Measurements from ENCODE around the gene EVA1C. TPM values are rescaled to one million over a fixed set of nuclear protein-coding genes. Genes with fewer than 3 reads are reported as not detected.
A peak's percentile ranks its signal among the peaks of the same experiment; 100 is the strongest.

Gene EVA1C
- total RNA-seq, 1 experiment from 2014 or later: 16.1 TPM

- BruUV-seq (replicated peaks): no TSS peak
- DNase-seq: no peak
Observed at GRCh38 chr21:32492376-32492775, 79.9 kb downstream of the EVA1C start.

GRCh38 chr21:32494934-32495709 is 82.6 kb downstream of the EVA1C start:
- H3K4me2 ChIP-seq (ENCODE audit: low read length): peak overlapping the region; percentile 62
- no peaks in the 10 kb centered on the region for H3K9me2 ChIP-seq (replicated peaks; ENCODE audit: low read length)
- ATAC-seq: peak; percentile 96
- H3K9ac ChIP-seq (ENCODE audit: low read length): peak overlapping the region; percentile 66
- BruUV-seq (replicated peaks): no TSS peak
- peak overlapping the region; percentile 94 for H3K27ac ChIP-seq (ENCODE audit: low read length)
- no peaks in the 10 kb centered on the region for H3F3A ChIP-seq (ENCODE audit: low read length, unreplicated experiment)
- peak; percentile 89 for DNase-seq
- peak overlapping the region; percentile 10; the same call in 1 of the 2 replicates for H3K4me3 ChIP-seq (ENCODE audit: low read length)
- ChIA-PET CTCF (interaction anchor here (0.5 to 0.9 kb wide), 2 partner anchors 20 to 81 kb away, joined by 3 to 6 read pairs; no protein-coding TSS in a partner anchor), POLR2A (ENCODE audit: unreplicated experiment) (interaction anchor here (0.8 to 0.9 kb wide), 2 partner anchors 20 to 104 kb away, joined by 5 to 16 read pairs; no protein-coding TSS in a partner anchor)
- H3K9me3 ChIP-seq (ENCODE audit: low read length): no peaks in the 10 kb centered on the region
- peaks cover 34% of the 10 kb centered on the region for H3K4me1 ChIP-seq (ENCODE audit: insufficient read depth, low read length)
- no peaks in the 10 kb centered on the region for H3K27me3 ChIP-seq (ENCODE audit: low read length)
- H3K79me2 ChIP-seq (ENCODE audit: low read length): no peaks in the 10 kb centered on the region
- H4K20me1 ChIP-seq (ENCODE audit: low read length): no peaks in the 10 kb centered on the region
- intact Hi-C loops (cut with micrococcal nuclease): loop anchor here (2.0 to 5.0 kb wide), 3 partner anchors 20 to 102 kb away; no protein-coding TSS in a partner anchor
- H3K36me3 ChIP-seq (ENCODE audit: low read depth, low read length): no peaks in the 10 kb centered on the region
- H2AFZ ChIP-seq (ENCODE audit: low read length): peak overlapping the region; percentile 16; the same call in 1 of the 2 replicates
- TF ChIP-seq EZH2phosphoT487 (IDR thresholded peaks at IDR 0.05; ENCODE audit: borderline replicate concordance, low read length): no peak
- TF ChIP-seq EZH2 (IDR thresholded peaks at IDR 0.05; ENCODE audit: low read length, unreplicated experiment): no peak
- TF ChIP-seq, protein P1, sequence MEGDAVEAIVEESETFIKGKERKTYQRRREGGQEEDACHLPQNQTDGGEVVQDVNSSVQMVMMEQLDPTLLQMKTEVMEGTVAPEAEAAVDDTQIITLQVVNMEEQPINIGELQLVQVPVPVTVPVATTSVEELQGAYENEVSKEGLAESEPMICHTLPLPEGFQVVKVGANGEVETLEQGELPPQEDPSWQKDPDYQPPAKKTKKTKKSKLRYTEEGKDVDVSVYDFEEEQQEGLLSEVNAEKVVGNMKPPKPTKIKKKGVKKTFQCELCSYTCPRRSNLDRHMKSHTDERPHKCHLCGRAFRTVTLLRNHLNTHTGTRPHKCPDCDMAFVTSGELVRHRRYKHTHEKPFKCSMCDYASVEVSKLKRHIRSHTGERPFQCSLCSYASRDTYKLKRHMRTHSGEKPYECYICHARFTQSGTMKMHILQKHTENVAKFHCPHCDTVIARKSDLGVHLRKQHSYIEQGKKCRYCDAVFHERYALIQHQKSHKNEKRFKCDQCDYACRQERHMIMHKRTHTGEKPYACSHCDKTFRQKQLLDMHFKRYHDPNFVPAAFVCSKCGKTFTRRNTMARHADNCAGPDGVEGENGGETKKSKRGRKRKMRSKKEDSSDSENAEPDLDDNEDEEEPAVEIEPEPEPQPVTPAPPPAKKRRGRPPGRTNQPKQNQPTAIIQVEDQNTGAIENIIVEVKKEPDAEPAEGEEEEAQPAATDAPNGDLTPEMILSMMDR (conservative IDR thresholded peaks at IDR 0.05; ENCODE audit: low read depth, low read length): no peak

More at GRCh38 chr21:32492376-32492775, 79.9 kb downstream of the EVA1C start:
- no peaks in the 10 kb centered on the region for H3K9me3 ChIP-seq (ENCODE audit: low read length)
- POLR2A ChIA-PET (ENCODE audit: unreplicated experiment): no interaction called here
- no peak overlapping the region for H3K9ac ChIP-seq (ENCODE audit: low read length)
- no peaks in the 10 kb centered on the region for H3K36me3 ChIP-seq (ENCODE audit: low read depth, low read length)
- no peak overlapping the region for H3K27ac ChIP-seq (ENCODE audit: low read length)
- peaks cover 26% of the 10 kb centered on the region for H3K4me1 ChIP-seq (ENCODE audit: insufficient read depth, low read length)
- CTCF ChIA-PET: interaction anchor here (0.7 kb wide), 1 partner anchor 108 kb away, joined by 4 read pairs; no protein-coding TSS in a partner anchor
- TF ChIP-seq EZH2 (IDR thresholded peaks at IDR 0.05; ENCODE audit: low read length, unreplicated experiment) (no peak), EZH2phosphoT487 (IDR thresholded peaks at IDR 0.05; ENCODE audit: borderline replicate concordance, low read length) (no peak)
- TF ChIP-seq, protein P1 (conservative IDR thresholded peaks at IDR 0.05; ENCODE audit: low read depth, low read length): no peak
- no peaks in the 10 kb centered on the region for H3F3A ChIP-seq (ENCODE audit: low read length, unreplicated experiment)
- ATAC-seq: no peak
- no peaks in the 10 kb centered on the region for H3K79me2 ChIP-seq (ENCODE audit: low read length)
- H3K27me3 ChIP-seq (ENCODE audit: low read length): no peaks in the 10 kb centered on the region
- no peaks in the 10 kb centered on the region for H3K9me2 ChIP-seq (replicated peaks; ENCODE audit: low read length)
- no peak overlapping the region for H2AFZ ChIP-seq (ENCODE audit: low read length)
- intact Hi-C loops (cut with micrococcal nuclease): no loop called here
- no peak overlapping the region for H3K4me2 ChIP-seq (ENCODE audit: low read length)
- no peaks in the 10 kb centered on the region for H4K20me1 ChIP-seq (ENCODE audit: low read length)
- H3K4me3 ChIP-seq (ENCODE audit: low read length): no peak overlapping the region
